Type B pancreatic cell (in vitro differentiated cells): ENCODE results near the gene NEK6. TPM values are rescaled to one million over a fixed set of nuclear protein-coding genes. Genes with fewer than 3 reads are reported as not detected.
A peak's percentile ranks its signal among the peaks of the same experiment; 100 is the strongest.

Experiments used
- DNase-seq: peaks from one replicate; pipeline ENCODE4 v3.0.0; 2021; ENCODE audit warnings: mixed read lengths; ENCODE audit not compliant: unreplicated experiment; ENCODE audit errors: extremely low spot score
- H3K27ac Mint-ChIP-seq: 2 replicates; pipeline ENCODE4 v1.8.0; 2021; ENCODE audit warnings: mild to moderate bottlenecking, mixed read lengths
- H3K27me3 Mint-ChIP-seq: 2 replicates; pipeline ENCODE4 v1.8.0; 2021; ENCODE audit warnings: mixed read lengths
- H3K36me3 Mint-ChIP-seq: 2 replicates; pipeline ENCODE4 v1.8.0; 2021; ENCODE audit warnings: mixed read lengths
- H3K4me1 Mint-ChIP-seq: one replicate; pipeline ENCODE4 v1.8.0; 2021; ENCODE audit warnings: mixed read lengths; ENCODE audit not compliant: unreplicated experiment
- H3K4me3 Mint-ChIP-seq: 2 replicates; pipeline ENCODE4 v1.8.0; 2021; ENCODE audit warnings: mild to moderate bottlenecking, mixed read lengths
- H3K9me3 Mint-ChIP-seq: 2 replicates; pipeline ENCODE4 v1.8.0; 2021; ENCODE audit warnings: mixed read lengths
- total RNA-seq: library from RNA; stranded (reverse); gene quantifications from 2 replicates; pipeline ENCODE4 v1.2.1, GENCODE V29; 2021; ENCODE audit warnings: low replicate concordance
- TF ChIP-seq, protein P1 (sequence below): fragments of 200-600 bp; sonication (generic); conservative IDR thresholded peaks from 2 replicates; pipeline ENCODE4 v1.5.0; 2021; ENCODE audit warnings: antibody characterized with exemption, mild to moderate bottlenecking

NEK6 gene
- total RNA-seq, 1 donor from 2014 or later = 19.3 TPM

DNA sequence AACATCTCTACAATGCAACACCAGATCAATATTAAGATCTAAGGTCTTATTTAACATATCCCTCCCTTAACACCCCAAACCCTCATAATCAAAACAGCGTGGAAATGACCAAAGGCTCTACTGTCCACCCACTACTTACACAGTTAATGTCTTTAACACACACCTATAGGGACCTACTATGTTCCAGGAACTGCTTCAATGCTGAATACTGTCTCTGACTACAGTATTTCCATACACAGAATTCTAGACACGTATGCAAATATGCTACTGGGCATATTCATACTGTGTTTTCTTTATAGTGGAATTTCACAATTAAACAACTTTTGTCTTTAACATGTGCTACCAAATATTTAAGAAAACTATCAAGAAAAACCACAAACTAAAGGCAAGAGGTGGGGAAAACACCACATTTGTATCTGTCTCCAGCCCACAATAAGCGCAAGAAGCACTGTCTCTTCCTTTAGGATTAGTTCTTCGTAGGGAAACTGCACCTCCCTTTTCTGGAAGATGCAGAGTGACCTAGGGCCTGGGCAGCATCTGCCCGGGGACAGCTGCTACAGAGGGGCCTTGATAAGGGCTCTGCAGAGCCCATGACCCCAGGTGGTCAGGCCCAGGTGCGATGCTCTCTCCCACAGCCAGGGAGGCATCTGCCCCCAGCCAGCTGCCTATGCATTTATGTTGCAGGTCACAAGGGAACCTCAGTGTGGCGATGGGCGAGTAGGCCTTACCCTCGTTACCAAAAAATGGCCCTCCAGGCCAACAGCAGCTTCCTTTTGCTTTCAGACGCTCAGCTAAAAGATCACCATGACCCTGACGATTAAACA lies 102.3 kb downstream of the NEK6 start:
- Mint-ChIP-seq H3K4me3 (no peak overlapping the region), H3K27ac (no peak overlapping the region), H3K36me3 (peaks cover 7% of the 10 kb centered on the region), H3K4me1 (peaks cover 8% of the 10 kb centered on the region), H3K9me3 (no peaks in the 10 kb centered on the region), H3K27me3 (no peaks in the 10 kb centered on the region)
- TF ChIP-seq, protein P1, sequence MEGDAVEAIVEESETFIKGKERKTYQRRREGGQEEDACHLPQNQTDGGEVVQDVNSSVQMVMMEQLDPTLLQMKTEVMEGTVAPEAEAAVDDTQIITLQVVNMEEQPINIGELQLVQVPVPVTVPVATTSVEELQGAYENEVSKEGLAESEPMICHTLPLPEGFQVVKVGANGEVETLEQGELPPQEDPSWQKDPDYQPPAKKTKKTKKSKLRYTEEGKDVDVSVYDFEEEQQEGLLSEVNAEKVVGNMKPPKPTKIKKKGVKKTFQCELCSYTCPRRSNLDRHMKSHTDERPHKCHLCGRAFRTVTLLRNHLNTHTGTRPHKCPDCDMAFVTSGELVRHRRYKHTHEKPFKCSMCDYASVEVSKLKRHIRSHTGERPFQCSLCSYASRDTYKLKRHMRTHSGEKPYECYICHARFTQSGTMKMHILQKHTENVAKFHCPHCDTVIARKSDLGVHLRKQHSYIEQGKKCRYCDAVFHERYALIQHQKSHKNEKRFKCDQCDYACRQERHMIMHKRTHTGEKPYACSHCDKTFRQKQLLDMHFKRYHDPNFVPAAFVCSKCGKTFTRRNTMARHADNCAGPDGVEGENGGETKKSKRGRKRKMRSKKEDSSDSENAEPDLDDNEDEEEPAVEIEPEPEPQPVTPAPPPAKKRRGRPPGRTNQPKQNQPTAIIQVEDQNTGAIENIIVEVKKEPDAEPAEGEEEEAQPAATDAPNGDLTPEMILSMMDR = no peak
- DNase-seq = no peak

DNA sequence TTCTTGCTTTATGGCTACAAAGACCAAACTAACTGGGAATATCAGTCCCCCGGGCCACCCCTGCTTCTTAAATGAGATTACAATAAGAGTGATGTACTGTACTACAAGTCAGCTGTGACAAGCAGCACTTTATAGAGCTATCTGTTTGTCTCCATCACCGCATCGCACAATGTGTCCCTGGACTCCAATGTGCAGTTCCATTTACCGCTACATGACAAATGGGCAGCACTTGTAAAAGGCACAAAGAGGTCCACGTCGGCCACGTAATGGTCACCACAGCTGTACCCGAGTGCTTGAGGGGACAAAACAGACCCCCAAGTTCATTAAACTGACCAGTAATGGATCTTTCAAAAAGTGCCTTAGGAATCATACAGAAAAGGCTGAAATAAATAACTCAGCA lies 103.4 kb downstream of the NEK6 start:
- Mint-ChIP-seq H3K36me3 (peaks cover 9% of the 10 kb centered on the region), H3K4me3 (no peak overlapping the region), H3K4me1 (peaks cover 11% of the 10 kb centered on the region), H3K9me3 (no peaks in the 10 kb centered on the region), H3K27me3 (no peaks in the 10 kb centered on the region), H3K27ac (no peak overlapping the region)
- peak; percentile 37 for DNase-seq
- TF ChIP-seq, protein P1 = no peak

DNA sequence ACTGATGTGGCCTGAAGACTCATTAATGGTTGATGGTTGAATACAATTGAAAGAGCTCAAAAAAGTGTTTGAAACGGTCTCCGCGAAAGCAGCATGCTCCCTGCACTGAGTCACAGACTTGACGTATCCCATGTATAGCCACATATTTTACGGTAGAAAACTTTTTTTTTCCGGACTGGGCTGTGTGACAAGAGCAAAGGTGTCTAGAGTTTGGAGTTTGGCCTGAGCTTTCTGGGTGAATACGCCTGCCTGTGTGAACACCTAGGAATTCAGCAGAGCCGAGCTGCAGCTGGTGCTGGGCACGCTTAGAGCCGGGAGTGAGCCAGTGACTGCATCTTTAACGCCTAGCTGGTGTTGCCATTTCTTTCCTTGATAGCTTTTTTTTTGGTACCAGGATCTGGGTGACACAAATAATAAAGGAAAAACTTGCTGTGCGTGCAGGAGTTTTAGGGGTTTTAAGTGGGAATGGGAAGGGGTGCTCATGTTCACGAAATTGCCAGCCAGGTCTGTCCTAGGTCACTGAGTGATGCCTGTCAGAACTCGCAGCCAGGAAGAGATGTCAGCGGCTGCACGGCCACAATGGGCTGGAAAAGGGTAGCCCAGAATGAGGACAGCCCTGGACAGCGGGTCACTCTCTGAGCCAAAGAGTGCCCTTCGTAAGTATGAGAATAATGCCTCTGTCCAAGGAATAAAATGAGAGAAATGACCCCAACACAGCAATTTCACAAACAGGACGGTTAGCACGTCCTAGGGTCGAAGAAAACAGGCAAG lies 105.8 kb downstream of the NEK6 start:
- no peak overlapping the region for H3K4me3 Mint-ChIP-seq
- H3K4me1 Mint-ChIP-seq = peaks cover 12% of the 10 kb centered on the region

DNA sequence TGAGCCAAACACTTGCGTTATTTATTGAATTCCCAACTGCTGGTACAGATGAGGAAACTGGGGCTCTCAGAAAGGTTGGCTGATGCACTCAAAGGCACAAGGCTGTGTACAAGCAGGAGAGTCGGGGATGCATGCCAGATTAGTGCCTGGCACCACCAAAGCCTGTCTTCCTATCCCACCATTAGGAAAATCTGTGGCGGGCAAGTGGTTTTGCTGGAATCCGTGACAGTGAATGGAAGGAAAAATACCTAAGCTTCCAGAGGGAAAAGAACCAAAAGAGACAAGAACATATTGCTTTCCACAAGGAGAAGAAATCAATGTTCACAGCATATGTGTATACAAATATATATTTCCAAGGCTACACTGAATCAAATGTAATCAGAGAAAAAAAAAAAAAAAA lies 106.4 kb downstream of the NEK6 start:
- TF ChIP-seq, protein P1 = no peak
- no peak overlapping the region for H3K27ac Mint-ChIP-seq
- no peaks in the 10 kb centered on the region for H3K9me3 Mint-ChIP-seq
- no peak for DNase-seq
- H3K4me3 Mint-ChIP-seq = no peak overlapping the region
- H3K4me1 Mint-ChIP-seq = peaks cover 18% of the 10 kb centered on the region
- peaks cover 10% of the 10 kb centered on the region for H3K36me3 Mint-ChIP-seq
- no peaks in the 10 kb centered on the region for H3K27me3 Mint-ChIP-seq

More for the DNA sequence above, 105.8 kb downstream of the NEK6 start:
- no peak overlapping the region for H3K27ac Mint-ChIP-seq
- H3K9me3 Mint-ChIP-seq = no peaks in the 10 kb centered on the region
- TF ChIP-seq, protein P1 = no peak
- H3K36me3 Mint-ChIP-seq = peaks cover 10% of the 10 kb centered on the region
- no peak for DNase-seq
- H3K27me3 Mint-ChIP-seq = no peaks in the 10 kb centered on the region

DNA sequence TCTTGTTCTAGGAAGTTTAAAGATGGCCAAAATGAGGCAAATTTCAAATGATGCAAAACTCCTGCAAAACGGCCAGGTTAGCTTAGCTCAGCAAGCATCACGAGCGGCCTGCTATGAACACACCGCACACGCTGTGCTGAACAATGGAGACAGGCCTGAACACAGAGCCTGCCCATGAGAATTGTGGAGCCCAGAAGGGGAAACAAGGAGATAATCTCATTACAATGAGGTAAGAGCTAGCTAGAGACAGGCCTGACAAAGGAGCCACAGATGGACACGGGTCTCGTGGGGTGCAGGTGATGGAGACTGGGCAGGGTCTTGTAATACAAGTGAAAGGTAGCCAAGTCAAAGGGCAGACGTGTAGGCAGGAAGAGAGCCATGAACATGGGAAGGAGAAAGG lies 107.3 kb downstream of the NEK6 start:
- TF ChIP-seq, protein P1 = no peak
- Mint-ChIP-seq H3K4me1 (peaks cover 27% of the 10 kb centered on the region), H3K27me3 (no peaks in the 10 kb centered on the region), H3K36me3 (peaks cover 10% of the 10 kb centered on the region), H3K4me3 (no peak overlapping the region), H3K9me3 (no peaks in the 10 kb centered on the region), H3K27ac (no peak overlapping the region)
- DNase-seq = no peak
